Large intestine (tissue), 3 donors: ENCODE results near the gene DUS3L. TPM values are rescaled to one million over a fixed set of nuclear protein-coding genes. Genes with fewer than 3 reads are reported as not detected.

Experiments used
- DNase-seq, 2 donors: peaks; one replicate each; pipeline versions ENCODE4 v3.0.0 to v3.0.0-alpha.2; 2013
- H3K27ac ChIP-seq: one replicate; pipeline ENCODE4 v1.5.1; 2013; ENCODE audit warnings: low read length
- H3K27me3 ChIP-seq: 2 replicates; pipeline ENCODE4 v1.6.1; 2013; ENCODE audit warnings: low read length; ENCODE audit not compliant: control insufficient read depth, insufficient read depth
- H3K36me3 ChIP-seq: 2 replicates; pipeline ENCODE4 v1.6.1; 2013; ENCODE audit warnings: low read length; ENCODE audit not compliant: control insufficient read depth, insufficient read depth
- H3K4me1 ChIP-seq: one replicate; pipeline ENCODE4 v1.6.1; 2013; ENCODE audit warnings: low read length; ENCODE audit not compliant: control insufficient read depth, insufficient read depth
- H3K4me3 ChIP-seq: one replicate; pipeline ENCODE4 v1.5.1; 2013; ENCODE audit warnings: low read length
- H3K9me3 ChIP-seq: one replicate; pipeline ENCODE4 v1.6.1; 2013; ENCODE audit warnings: mild to moderate bottlenecking, low read depth, low read length, moderate library complexity; ENCODE audit not compliant: control insufficient read depth
- WGBS: methylation state at CpG from one replicate; pipeline ENCODE4 v1.1.5; 2013; ENCODE audit warnings: low lambda C conversion rate; ENCODE audit not compliant: insufficient coverage; 5-methylcytosine and 5-hydroxymethylcytosine counted together
- polyA plus RNA-seq: library from polyadenylated mRNA; unstranded; fragments of 120-200 nt; gene quantifications from one replicate; pipeline ENCODE4 v1.2.1, GENCODE V29; 2013

Gene DUS3L
- polyA plus RNA-seq, 1 donor = 34.6 TPM

- no peak for DNase-seq
- Histone ChIP-seq H3K27ac (no peak overlapping the region), H3K9me3 (no peaks in the 10 kb centered on the region), H3K4me1 (no peaks in the 10 kb centered on the region), H3K4me3 (no peak overlapping the region), H3K27me3 (no peaks in the 10 kb centered on the region), H3K36me3 (no peaks in the 10 kb centered on the region)
- 100% methylated on average over 1 of the region's 8 CpGs for WGBS
Measured at GRCh38 chr19:5738423-5738822, 52.5 kb downstream of the DUS3L start.

Other genes starting within 250 kb of the DUS3L start
- gene TINCR, start 223.2 kb downstream of the DUS3L start, polyA plus RNA-seq = 0.58 TPM
- gene SAFB2, start 168.4 kb downstream of the DUS3L start, polyA plus RNA-seq = 88.5 TPM
- gene SAFB, start 168.1 kb downstream of the DUS3L start, polyA plus RNA-seq = 111 TPM
- gene MICOS13, start 110.6 kb downstream of the DUS3L start, polyA plus RNA-seq = 48.0 TPM
- gene HSD11B1L, start 110.1 kb downstream of the DUS3L start, polyA plus RNA-seq = 5.7 TPM
- 1,331 TPM for gene RPL36, start 100.9 kb downstream of the DUS3L start, polyA plus RNA-seq
- 54.0 TPM for gene LONP1, start 71.0 kb downstream of the DUS3L start, polyA plus RNA-seq
- gene CATSPERD, start 70.5 kb downstream of the DUS3L start, polyA plus RNA-seq = not detected
- gene PRR22, start 6.4 kb downstream of the DUS3L start, polyA plus RNA-seq = 4.6 TPM
- gene NRTN, start 13.9 kb upstream of the DUS3L start, polyA plus RNA-seq = 2.3 TPM
- gene FUT6, start 48.5 kb upstream of the DUS3L start, polyA plus RNA-seq = 0.99 TPM
- 1.0 TPM for gene FUT3, start 60.3 kb upstream of the DUS3L start, polyA plus RNA-seq
- not detected for gene FUT5, start 79.4 kb upstream of the DUS3L start, polyA plus RNA-seq
- gene NDUFA11, start 112.6 kb upstream of the DUS3L start, polyA plus RNA-seq = 203 TPM
- gene VMAC, start 113.7 kb upstream of the DUS3L start, polyA plus RNA-seq = 8.1 TPM
- gene CAPS, start 123.1 kb upstream of the DUS3L start, polyA plus RNA-seq = 16.7 TPM
- gene RANBP3, start 187.0 kb upstream of the DUS3L start, polyA plus RNA-seq = 53.3 TPM